ENCODE measurements around the gene USP47.
A peak's percentile ranks its signal among the peaks of the same experiment; 100 is the strongest.

USP47 gene

GRCh38 chr11:11967669-11968510 is 126.1 kb downstream of the USP47 start:
- H3K27ac ChIP-seq, result no peak overlapping the region
- no peak for TF ChIP-seq CTCF (IDR thresholded peaks at IDR 0.05)
- DNase-seq (ENCODE audit: low spot score), result no peak

GRCh38 chr11:11968511-11969280 is 126.9 kb downstream of the USP47 start:
- H3K27ac ChIP-seq, result peak overlapping the region in 1 of 2 donors; percentile 33
- DNase-seq (ENCODE audit: low spot score), result peak; percentile 69
- no peak for TF ChIP-seq CTCF (IDR thresholded peaks at IDR 0.05)

More at GRCh38 chr11:11967669-11968510, 126.1 kb downstream of the USP47 start:
- H3K4me3 ChIP-seq, result no peak overlapping the region

GRCh38 chr11:11969380-11970215 is 127.8 kb downstream of the USP47 start:
- peak; percentile 70 for DNase-seq (ENCODE audit: low spot score)
- H3K27ac ChIP-seq, result peak overlapping the region in 1 of 2 donors; percentile 33
- no peak overlapping the region for H3K4me3 ChIP-seq
- TF ChIP-seq CTCF (IDR thresholded peaks at IDR 0.05), result no peak

More at GRCh38 chr11:11968511-11969280, 126.9 kb downstream of the USP47 start:
- H3K4me3 ChIP-seq, result no peak overlapping the region

GRCh38 chr11:11970556-11970955 is 128.8 kb downstream of the USP47 start:
- no peak for TF ChIP-seq CTCF (IDR thresholded peaks at IDR 0.05)
- Histone ChIP-seq H3K27ac (no peak overlapping the region), H3K4me3 (no peak overlapping the region)
- no peak for DNase-seq (ENCODE audit: low spot score)

GRCh38 chr11:11971906-11972547 is 130.3 kb downstream of the USP47 start:
- no peak overlapping the region for H3K4me3 ChIP-seq
- no peak for TF ChIP-seq CTCF (IDR thresholded peaks at IDR 0.05)
- peak; percentile 67 for DNase-seq (ENCODE audit: low spot score)
- peak overlapping the region in 1 of 2 donors; percentile 97 for H3K27ac ChIP-seq

- Histone ChIP-seq H3K4me3 (no peak overlapping the region), H3K27ac (peak overlapping the region; percentile 75 to 97)
- DNase-seq (ENCODE audit: low spot score), result no peak
- TF ChIP-seq CTCF (IDR thresholded peaks at IDR 0.05), result no peak
Measured at GRCh38 chr11:11972730-11973341, 131.1 kb downstream of the USP47 start.
